IPS DF 4.7 (cell line): ENCODE results near the gene MACROD2.
"Not testable (repeated sequence)": the region's sequence is repeated elsewhere in the genome, so short reads cannot be mapped to it uniquely, and the experiment has no call there.

ENCODE experiments used
- DNase-seq: peaks from one replicate; pipeline ENCODE4 v3.0.0-alpha.2; 2013; ENCODE audit warnings: low spot score; ENCODE audit errors: extremely low read depth

MACROD2 gene

DNA sequence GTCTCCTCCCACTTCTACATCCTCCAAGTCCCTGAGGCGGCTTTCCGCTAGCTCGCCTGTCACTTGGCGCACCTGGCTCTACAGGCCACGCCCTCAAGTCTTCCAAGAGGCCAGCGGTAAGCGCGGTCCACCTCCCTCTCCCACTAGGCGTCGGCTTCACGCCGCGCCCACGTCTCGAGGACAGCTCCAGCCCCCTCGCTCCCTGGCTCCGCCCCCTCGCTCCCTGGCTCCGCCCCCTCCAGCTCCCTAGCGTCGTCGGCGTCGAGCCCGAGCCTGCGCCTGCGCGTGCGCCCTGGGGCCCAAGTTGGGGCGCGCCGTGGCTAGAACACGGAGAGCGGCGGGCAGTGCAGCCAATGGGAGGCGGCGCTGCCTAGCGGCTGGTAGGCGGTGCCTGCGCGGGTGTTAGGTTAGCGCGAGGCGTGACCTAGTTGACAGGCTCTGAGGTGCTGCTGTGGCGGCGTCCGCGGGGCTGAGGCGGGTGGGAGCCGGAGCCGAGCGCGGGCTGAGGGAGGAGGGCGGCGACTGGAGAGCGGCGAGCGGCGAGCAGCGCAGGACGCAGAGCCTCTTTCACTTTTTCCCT, at the start of gene MACROD2:
MACROD2 (plus strand) TSS at position 431 of the 580 bp plus-strand sequence.
- DNase-seq = peak; percentile 87

DNA sequence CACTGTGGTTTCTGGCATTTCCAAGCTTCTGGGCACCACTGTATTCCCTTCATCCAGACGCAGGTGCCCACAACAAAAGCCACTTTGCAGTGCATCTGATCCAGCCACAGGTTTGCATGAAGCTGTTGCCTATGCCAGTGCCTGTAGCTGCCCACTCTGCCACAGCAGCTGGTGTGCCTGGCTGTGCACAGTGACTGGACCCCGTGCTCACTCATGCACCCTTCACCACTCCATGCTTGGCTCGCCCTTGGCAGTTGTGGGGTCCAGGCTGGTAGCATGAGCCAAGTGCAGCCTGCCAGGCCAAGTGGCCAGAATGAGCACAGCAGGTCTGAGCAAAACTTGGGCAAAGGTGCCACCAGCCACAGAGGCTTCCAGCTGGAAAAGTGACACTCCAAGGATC, 47.6 kb upstream of the MACROD2 start:
- DNase-seq = no peak

DNA sequence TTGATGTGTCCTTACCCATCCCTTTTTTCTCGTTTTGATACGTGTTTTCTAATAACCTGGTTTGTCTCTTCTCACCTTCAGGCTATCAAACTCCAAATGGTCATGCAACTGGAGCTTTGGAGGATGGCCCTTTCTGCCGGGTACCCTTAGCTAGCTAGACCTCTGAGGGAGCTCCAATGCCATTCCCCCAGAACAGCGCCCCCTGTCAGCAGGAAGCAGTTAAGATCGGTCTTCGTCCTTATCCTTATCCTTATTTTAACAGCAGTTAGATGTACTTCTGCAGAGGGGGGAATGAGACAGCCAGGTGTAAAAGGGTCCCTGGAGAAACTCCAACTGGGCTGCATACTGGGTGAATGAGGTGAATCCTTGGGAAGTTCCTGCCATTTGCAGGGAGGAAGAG, 42.1 kb upstream of the MACROD2 start:
- peak; percentile 9 for DNase-seq

DNA sequence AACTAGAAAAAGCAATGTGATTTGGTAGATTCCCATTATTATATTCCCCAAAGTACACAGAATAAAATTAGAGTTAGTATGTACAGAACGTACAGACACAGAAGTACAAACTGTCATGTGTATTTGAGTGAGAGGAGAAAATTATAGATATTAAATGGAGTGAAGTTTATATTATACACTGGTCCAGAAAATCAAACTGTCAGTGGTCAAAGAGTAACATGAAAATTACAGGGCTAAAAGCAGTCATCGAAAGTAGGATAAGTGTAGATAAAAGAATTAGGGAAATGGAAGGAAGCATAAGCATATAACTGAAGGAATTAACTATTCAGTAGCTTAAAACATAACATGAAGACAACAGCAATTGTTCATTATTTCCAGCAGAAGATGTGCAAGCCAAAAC, 35.2 kb upstream of the MACROD2 start:
- no peak for DNase-seq

DNA sequence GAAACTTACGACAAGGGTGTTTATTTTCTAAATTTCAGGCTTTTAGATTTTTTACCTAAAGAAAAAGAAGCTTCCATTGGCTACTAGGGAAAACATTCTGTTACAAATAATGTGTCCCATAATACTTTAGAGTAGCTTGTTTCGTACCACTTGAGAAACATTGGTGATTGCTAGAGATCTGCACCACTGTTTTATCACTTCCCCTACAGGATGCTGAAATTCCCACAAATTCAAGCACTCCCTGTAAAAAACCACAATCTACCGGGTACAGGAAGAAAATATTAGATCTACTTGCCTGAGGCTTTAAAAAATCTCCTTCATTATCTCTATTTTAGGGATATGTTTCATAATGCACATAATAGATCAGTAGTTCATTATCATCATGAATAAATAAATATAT, 34.8 kb upstream of the MACROD2 start:
- no peak for DNase-seq

DNA sequence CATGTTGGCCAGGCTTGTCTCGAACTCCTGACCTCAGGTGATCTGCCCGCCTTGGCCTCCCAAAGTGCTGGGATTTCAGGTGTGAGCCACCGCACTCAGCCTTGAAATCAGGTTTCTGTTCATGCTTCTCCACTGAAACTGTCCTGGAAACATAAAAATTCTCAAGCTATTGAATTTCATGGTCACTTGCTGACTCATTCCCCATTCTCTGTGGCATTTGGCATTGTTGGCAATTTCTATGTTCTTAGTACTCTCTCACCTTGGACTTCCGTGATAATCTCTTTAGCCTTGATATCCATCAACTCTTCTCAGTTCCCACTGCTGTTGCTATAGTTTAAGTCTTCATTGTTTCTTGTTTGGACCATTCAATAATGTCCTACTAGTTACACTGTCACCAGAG, 11.1 kb upstream of the MACROD2 start:
- DNase-seq = no peak

DNA sequence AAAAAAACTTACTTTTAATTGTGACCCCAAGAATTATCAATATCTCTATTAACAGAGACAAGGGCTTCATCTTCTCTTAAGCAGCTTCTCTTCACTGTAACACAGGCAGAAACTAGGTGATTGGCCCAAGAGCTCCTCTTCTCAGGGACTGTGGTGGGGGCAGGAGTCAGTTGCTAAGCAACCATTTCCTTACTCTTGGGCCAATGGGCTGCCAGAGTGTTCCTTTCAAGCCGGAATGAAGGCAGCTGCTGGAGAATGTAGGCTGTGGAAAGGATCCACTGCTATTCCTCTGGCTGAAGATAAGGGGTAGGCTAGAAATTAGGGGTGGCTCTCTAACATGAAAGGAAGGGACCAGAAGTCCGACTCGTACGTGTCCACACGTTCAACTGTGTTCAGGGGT, 4.9 kb upstream of the MACROD2 start, which contains the start of gene SEL1L2:
SEL1L2 (minus strand) TSS at position 150 of the 400 bp plus-strand sequence; CDS start at position 70, 80 bp downstream.
- DNase-seq = peak; percentile 36

DNA sequence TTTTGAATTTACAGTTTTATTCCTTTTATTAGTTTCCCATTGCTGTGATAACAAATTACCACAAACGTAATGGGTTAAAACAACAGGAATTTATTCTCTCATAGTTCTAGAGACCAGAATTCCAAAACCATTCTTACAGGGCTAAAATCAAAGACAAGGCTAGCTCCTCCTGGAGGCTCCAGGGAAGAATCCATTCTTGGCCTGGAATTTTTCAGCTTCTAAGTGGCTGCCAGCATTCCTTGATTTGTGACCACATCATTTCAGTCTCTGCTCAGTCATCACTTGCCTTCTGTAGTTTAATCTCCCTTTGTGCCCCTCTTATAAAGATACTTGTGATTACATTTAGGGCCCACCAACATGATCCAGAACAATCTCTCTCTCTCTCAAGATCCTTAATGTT, 4.0 kb upstream of the MACROD2 start:
- DNase-seq = no peak

DNA sequence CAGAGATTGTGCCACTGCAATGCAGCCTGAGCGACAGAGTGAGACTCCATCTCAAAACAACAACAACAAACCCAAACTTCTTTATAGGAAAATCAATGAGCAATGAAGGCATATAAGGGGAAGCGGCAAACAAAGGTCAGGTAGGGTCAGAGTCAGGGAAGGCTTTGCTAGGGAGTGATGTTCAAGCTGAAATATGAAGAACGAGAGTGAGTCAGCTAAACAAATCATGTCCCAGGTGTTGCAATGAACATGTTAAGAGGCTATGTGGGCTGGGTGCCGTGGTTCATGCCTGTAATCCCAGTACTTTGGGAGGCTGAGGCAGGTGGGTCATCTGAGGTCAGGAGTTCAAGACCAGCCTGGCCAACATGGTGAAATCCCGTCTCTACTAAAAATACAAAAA, 3.4 kb upstream of the MACROD2 start:
- DNase-seq = not testable (repeated sequence)

DNA sequence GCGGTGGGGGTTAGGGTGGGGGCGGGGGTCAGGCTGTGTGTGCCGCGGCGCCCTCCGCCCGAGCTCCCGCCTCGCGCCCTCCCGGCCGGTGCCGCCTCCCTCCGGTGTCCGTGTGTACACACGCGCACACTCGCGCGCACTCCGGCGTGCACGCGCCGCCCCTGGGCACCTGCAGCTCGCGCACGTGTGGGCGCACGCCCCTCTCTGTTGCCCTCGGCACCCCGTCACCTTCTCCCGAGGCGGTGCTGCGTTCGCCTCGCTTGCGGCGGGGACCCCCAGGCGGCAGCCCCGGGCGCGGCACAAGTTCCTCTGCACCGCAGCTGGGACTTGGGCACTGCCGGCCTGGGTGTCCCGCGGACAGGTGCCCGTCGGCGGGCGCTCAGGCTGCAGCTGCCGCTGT, 525 bp downstream of the MACROD2 start:
- DNase-seq = no peak

DNA sequence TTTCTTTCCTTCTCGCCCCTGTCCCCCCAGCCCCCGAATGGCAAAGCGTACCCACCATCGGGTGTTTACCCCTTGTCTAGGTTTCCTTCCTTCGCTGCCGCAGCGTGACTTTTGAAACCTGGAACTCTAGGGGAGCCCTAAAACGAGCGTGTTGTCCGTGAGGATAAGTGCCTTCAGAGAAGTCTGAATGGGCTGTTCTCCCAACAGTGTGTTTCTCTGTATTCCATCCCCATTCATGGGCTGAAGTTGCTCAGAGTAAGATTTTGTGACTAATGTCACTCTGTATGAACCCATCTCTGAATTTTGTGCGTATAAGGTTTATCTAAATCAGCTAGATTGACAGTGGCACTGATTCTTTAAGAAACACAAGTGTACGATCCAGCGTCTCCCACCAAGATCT, 949 bp downstream of the MACROD2 start:
- no peak for DNase-seq

DNA sequence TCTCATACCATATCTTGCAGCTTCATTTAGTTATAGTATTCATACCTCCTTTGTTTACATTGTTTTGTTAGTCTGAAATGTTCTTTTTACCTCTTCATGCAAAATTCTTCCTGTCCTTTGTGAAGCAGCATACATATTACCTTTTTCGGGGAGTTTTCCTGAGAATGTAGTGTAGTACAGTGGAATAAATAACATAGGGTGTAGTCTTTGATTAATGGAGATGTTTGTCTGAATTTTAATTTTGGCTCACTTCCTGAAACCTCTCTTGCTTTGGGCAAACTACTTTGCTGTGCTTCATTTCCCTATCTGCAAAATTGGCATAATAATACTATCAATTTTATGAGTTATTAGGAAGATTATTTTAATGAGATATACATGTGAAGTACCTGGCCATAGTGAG, 5.6 kb downstream of the MACROD2 start:
- no peak for DNase-seq

DNA sequence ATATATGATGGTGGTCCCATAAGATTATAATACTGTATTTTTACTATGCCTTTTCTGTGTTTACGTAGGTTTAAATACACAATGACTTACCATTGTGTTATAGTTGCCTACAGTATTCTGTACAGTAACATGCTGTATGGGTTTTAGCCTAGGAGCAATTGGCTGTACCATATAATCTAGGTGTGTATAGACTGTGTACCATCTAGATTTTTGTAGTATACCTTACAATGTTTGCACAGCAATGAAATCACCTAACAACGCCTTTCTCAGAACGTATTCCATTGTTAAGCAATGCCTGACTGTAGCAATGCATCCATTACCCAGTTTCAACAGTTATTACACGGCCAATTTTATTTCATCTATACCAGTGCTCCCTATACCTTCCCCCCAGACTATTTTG, 10.7 kb downstream of the MACROD2 start:
- DNase-seq = no peak

DNA sequence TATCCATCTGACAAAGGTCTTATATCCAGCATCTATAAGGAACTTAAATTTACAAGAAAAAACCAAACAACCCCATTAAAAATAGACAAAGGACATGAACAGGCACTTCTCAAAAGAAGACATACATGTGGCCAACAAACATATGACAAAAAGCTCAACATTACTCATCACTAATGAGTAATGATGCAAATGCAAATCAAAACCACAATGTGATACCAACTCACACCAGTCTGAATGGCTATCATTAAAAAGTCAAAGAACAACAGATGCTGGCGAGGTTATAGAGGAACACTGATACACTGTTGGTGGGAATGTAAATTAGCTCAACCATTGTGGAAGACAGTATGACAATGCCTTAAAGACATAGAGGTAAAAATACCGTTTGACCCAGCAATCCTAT, 13.9 kb downstream of the MACROD2 start:
- DNase-seq = no peak

DNA sequence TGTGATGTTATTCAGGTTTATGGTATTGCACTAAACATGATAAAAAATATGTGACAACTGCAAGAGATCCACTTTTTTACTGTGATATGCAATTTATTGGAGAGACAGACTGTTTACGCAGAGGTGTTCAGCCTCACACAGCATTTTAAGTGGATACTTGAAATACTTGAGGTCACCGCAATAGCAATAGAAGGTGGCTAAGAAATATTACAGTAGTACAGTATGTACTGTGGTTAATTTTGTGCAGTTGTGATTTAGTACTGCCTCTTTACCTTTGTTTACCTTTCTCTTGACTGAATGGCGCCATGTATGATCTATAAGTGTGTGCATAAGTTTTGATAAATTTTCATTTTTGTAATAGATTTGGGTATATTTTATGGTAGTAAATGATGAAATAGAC, 17.4 kb downstream of the MACROD2 start:
- no peak for DNase-seq

DNA sequence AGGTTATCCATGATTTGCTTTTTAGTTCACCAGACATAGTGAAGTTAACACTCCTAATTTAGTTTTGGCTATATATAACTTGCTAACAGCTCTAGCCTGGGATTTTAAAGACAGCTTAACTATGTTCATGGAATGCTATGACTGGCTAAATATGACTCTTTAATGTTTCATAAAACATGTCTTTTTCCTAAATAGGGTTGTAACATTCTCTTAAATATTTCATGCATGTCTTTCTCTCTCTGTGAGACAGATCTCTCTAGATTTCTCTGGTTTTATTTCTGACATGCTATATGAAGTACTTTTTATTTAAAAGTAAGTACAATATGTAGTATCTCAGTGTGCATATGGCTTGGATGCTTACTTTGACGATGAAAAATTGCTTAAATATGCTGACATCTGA, 35.7 kb downstream of the MACROD2 start:
- no peak for DNase-seq

DNA sequence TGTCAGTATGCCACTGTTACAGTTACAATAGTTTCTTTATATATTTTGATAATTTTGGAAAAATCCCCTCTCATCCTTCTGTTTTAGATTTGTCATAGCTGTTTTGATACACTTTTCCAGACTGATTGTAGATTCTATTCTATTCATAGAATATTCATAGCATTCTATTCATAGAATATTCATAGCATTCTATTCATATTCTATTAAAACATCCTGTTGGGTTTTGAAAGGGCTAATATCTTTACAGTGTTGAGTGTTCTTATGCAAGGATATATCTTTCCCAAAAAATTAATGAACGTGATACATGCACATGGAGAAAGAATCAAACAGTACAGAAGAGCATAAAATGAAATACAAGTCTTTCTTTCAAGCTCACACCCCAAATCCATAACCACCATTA, 38.0 kb downstream of the MACROD2 start:
- DNase-seq = no peak

DNA sequence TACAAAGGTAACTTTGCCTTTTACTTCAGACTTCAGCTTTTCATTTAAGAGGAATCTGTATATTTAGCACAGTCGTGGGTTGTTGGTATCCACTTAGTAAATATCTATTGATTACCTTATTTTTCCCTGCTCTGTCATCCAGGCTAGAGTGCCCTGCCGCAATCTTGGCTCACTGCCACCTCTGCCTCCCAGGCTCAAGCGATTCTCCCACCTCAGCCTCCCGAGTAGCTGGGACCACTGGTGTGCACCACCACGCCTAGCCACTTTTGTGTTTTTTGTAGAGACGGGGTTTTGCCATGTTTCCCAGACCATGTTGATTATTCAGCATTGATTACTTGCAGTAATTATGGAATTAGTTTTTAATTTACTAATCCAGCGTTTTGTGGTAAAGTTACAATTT, 41.3 kb downstream of the MACROD2 start:
- no peak for DNase-seq

DNA sequence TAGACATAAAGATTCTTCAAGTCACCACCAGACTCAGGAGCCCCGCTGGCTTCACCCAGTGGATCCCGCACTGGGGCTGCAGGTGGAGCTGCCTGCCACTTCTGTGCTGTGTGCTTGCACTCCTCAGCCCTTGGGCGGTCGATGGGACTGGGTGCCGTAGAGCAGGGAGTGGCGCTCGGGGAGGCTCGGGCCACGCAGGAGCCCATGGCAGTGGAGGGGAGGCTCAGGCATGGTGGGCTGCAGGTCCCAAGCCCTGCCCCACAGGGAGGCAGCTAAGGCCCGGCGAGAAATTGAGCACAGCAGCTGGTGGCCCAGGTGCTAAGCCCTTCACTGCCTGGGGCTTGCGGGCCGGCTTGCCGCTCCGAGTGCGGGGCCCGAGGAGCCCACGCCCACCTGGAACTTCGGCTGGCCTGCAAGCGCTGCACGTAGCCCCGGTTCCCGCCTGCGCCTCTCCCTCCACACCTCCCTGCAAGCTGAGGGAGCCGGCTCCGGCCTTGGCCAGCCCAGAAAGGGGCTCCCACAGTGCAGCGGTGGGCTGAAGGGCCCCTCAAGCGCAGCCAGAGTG, 49.5 kb downstream of the MACROD2 start:
- not testable (repeated sequence) for DNase-seq

DNA sequence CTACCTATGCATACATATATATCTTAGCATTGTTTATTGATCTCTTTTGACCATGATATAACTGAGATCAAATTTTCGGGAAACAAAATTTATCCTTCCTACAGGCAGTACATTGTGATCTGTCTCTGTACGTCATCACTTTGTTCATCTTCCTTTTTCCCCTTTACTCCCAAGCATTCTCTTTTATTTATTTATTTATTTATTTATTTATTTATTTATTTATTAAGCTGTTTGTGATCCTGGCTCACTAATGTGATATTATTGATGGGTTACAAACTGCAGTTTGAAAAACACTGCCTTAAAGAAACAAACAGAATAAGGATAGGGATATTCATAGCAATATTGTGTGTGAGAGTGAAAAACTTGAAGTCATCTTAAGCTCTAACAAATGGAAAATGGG, 51.2 kb downstream of the MACROD2 start:
- DNase-seq = no peak

DNA sequence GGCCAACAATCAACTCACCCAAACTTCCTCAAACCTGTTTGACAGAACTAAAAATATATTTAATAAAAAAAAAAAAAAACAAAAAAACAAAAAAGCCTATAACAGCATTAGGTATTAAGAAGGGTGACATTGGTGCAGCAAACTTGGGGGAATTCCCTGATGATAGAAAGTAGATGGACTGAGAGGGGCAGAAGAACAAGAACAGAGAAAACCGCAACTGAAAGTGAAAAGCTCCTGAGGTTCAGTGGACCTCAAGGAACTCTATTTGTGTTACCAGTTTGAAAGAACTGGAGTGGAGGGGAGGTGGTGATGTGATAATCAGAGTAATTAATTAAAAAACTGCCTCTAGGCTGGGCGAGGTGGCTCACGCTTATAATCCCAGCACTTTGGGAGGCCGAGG, 53.8 kb downstream of the MACROD2 start:
- no peak for DNase-seq

DNA sequence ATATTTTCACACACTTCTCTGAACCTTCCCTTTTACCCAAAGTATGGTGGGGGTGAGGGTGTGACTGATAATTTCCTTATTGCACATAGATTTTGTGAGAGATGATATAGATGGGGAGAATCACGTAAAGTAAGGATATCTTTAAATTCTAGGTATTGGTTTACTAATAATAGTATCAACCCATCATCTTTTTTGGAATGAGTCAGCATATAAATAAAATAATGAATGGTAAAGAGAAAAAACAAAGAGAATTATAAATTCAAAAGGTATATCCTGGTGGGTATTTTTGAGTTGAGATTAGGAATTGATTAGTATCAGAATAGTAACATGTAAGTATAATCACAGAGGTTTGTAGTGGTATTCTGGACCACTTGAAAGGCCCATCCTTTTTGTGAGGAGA, 56.1 kb downstream of the MACROD2 start:
- DNase-seq = no peak

DNA sequence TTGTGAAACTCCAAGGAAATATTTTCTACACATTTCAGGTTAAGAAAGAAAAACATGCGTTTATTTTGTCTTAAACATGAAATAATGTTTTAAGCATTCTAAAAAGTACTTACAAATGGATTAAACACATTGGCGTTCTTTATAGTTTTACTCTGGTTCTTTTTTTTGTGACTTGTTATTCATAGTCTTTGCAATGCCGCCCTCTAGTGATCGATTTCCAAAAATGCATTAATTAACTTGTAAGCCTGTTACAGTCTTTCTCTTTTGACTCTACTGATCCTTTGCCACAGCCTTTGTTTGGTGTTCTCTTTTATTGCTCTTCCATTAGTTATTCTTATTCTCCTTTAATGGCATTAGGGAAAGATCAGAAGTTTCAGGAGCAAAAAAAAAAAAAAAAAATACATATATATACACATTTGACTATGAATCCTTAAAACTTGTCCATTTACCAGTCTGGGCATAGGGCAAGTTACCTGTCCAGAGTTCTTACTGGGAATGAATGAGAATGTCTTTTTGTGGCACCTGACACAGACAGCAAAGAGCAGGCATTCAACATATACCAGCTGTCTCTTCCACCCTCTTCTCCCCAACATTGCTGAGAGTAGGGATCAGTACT, 59.9 kb downstream of the MACROD2 start:
- peak; percentile 14 for DNase-seq
